DLD1 (cell line): Measurements from ENCODE around the gene MCTP1.

ENCODE experiments used
- in situ Hi-C: cut with HindIII; loops from 2 replicates; pipeline ENCODE4 v1.10.0; 2017; ENCODE audit warnings: low sequenced_read_pairs

Gene MCTP1

DNA sequence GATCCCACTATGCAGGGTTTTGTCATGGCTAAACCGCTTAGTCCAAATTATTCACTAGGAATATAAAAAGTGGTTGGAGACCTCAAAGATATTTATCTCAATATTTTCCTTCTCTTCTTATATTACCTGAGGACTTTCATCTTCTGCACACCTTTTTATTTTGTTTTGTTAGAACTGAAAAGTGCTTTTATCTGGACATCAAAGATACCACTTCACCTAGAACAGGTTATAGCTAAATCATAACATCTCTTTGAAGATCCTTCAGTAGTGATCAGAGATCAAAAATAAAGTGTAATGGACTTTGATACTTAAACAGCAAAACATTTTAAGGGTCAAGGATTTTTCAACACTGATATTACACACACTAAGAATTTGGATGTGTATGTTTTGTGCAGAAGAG, 160.2 kb downstream of the MCTP1 start:
- in situ Hi-C loops: no loop called here

DNA sequence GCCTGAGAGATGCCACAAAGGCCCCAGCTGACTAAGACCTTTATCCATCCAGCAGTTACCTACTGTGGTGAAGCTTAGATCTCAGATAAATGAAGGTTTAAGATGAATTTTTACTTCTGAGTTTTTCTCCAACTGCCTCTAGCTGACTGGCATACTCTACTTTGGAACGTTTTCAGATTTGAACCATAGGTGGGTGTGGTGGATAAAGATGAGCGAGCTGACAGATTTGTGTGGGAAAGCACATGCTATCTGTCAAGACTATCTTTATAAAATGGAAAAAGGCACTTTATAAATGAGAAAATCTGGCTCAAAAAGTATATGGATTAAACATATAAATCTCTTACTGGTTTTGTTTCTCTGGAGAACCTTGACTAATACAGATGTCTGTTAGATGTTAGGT, 160.8 kb downstream of the MCTP1 start:
- in situ Hi-C loops: no loop called here

DNA sequence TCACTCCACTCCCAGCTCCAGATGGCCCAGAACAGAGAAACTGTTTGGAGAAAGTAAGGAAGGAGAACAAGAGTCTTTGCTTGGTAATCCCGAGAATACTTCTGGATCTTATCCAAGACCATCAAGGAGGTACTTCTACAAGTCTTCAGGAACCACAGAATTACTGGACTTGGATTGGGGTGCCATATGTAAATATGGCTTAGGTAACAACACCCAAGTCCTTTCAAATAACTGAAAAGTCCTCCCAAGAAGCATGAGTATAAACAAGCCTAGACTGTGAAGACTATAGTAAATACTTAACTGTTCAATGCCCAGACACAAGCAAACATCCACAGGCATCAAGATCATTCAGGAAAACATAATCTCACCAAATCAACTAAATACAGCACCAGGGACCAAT, 170.0 kb downstream of the MCTP1 start:
- in situ Hi-C loops: no loop called here

DNA sequence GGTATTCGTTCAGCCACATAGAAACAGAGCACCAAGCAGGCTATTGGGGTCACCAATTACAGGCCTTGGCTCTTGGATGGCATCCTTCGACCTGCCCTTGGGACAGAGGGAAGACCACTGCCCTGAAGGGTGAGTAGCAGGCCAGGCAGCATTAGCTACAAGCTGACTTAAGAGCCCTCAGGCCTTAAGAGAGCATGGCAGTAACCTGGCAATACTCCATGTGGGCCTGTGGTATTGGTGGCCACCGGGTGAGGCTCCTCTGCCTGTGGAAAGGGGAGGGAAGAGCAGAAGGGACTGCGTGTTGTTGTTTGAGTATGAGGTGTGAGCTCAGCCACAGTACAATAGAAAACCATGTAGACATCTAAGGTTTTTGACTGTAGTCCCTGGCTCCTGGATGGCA, 170.6 kb downstream of the MCTP1 start:
- in situ Hi-C loops: no loop called here

DNA sequence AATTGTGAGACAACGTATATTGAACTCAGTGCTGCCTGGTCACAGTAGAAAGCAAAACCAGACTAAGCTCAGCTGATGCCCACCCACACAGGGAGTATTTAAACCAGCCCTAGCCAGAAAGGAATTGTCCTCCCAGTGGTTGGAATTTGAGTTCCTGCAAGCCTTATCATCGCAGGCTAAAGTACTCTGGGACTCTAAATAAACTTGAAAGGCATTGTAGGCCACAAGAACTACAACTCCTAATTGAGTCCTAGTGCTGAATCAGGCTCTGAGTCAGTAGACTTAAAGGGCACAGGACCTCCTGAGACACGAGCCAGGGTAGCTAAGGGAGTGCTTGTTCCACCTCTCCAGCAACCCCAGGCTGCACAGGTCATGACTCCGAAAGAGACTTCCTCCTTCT, 171.4 kb downstream of the MCTP1 start:
- in situ Hi-C loops: no loop called here

DNA sequence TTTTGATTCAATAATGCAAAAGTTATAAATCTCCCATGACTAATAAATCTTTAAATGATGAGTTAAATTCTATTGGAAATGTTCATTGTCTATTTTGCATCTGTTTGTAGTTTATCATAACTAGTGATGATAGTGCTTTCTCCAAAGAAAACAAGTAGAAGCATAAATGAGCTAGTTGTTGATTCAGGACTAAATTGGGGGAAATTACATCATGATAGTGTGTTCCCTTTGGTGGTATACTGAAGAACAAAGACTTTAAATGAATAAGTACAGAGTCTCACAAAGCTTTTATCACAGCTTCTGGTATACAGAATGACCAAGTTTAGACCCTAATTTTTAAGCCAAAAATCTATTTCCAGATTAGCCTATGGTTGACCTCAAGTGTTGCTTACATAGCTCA, 173.8 kb downstream of the MCTP1 start:
- in situ Hi-C loops: no loop called here

DNA sequence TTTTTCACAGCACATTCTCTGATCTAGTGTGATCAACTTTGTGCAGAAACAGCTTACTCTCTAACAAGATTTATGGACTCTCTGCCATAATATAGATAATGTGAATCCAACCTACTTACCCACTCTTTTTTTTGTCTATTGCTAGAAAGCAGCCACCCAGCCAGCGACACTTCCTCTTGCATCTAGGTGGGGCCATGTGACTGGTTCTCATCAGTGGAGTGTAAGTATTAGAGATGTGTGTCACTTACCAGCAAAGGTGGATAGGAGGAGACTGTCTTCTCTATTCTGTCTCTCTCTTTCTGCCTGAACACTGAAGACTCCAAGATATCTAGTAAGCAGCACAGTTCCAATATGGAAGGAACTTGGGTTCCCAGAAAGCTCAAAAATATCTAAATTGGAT, 174.8 kb downstream of the MCTP1 start:
- in situ Hi-C loops: no loop called here

DNA sequence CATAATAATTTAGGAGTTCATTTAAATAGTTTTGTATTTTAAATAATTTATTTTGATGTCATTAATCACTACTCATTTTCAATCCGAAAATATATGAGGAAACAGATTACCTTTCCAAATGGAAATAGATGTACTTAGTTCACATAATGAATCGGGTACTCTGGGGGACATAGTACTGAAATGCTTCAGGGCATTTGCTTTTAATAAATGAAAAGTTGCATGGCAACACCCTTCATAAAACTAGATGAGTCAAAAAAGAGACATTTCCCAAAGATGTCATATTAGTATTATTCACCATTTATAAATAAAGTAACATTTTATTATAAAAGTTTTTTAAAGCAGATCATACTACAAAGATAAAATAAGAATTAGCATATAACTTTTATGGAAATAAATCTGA, 177.8 kb downstream of the MCTP1 start:
- in situ Hi-C loops: no loop called here

DNA sequence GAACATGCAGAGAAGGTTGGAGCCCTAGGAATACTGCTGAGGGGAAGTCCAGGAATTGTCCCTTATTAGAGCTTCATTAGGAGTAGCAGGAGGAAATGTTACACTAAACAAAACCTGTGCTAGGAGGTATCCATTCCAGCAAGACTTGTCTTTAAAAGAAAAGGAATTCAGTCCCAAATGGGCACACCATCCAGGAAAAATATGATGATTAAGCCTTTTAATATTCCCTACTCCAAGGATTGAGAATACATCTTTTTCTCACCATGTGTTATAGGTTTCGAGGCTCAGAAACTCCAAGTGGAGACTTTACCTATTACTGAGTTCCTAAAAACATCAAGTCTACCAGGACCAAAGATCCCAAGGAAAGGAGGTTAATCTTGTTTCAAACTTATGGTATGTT, 179.3 kb downstream of the MCTP1 start:
- in situ Hi-C loops: no loop called here

DNA sequence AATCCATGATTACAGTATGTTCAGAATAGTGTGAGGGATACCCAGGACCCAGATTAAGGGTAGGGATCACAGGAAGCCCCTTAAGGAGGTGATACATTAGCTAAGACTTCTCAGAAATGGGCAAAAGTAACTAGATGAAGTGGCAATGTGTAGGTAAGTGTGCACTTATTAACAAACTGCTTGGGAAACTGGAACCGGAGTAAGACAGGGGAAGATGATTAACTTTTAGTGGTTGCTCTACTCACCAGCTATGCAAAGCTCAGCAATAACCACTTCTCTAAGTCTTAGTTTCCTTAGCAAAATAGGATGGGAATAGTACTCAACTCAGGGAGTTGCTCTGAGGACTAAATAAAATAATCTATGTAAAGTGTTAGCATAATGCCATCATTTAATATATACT, 182.2 kb downstream of the MCTP1 start:
- in situ Hi-C loops: no loop called here

DNA sequence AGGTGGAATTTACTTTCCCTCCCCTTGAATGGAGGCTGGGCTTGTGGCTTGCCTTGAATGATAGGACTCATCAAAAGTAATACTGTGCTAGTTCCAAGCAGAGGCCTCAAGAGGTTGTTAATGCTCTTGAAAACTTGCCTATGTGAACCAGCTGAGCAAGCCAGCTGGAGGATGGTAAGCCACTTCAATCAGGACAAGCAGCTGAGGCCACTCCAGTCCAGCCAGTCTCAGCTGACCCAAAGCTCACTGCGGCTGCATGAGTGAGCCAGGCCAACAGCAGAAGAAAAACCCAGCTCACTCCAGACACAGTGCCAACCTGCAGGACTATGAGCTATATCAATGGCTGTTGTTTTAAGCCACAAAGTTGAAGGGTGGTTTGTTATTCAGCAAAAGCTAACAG, 182.8 kb downstream of the MCTP1 start:
- in situ Hi-C loops: no loop called here

DNA sequence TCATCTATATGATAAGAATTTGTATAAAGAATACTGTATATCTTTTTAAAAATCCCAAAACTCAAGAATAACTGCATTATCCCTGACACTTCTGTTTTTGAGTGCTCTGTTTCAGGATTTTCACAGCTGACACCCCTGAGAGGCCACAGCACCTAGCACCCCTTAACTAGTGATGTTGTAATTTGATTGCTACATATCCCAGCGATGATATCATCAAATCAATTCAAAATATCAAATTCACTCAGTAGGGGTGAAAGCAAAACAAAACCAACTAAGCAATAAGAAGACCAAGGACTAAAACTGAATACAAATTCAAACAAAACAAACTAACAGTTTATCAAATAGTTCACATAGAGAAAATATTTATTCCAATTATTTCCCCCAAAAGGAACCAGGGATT, 184.3 kb downstream of the MCTP1 start:
- in situ Hi-C loops: no loop called here

DNA sequence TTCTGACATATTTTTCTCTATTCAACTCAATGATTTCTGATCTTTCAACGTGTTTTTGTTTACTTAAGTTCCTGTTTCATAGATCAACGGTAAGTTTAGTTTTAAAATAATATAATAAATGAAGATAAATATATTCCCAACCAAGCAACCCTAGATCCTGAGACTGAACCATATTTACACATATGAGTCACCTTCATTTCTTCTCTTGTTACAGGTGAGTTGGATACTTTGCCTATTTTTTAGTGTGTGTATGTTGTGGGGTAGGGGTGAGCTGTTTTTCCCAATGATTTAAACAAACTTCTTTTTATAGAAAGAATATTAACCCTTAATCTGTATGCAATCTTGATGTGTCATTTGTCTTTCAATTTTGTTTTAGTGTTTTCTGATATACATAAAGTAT, 186.9 kb downstream of the MCTP1 start:
- in situ Hi-C loops: no loop called here

DNA sequence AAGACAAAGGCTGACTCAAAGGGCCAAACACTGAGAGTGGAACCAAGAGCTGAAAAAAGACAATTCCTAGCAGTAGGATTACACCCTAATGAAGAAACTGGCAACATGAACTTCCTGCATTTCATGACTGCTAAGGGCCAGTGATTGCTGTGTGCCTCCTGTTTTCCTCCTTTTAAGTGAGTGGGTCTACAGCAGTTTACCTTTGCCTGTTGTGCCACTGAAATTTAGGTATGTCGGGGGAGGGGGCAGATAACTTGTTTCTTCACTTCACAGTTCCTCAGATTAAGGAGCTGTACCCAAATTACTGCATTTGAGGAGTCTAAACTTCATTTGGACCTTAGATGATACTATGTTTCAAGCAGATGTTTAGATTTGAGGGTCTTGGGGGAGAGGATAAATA, 191.7 kb downstream of the MCTP1 start:
- in situ Hi-C loops: no loop called here

DNA sequence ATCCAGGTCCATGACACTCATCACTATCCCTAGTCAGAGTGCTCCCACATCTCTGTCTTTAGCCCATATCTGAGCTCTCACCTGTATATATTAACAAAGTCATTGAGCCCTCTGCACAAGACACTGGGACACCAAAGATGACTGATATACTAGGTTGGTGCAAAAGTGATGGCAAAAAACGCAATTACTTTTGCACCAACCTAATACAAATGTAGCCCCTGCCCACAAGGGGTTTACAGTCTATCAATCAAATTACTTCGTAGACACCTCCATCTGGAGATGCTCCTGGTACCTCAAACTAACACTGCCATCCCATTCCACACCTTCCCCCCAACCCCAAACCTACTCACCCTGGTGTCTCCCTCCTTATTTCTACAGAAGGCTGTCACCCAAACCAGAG, 194.1 kb downstream of the MCTP1 start:
- in situ Hi-C loops: no loop called here

DNA sequence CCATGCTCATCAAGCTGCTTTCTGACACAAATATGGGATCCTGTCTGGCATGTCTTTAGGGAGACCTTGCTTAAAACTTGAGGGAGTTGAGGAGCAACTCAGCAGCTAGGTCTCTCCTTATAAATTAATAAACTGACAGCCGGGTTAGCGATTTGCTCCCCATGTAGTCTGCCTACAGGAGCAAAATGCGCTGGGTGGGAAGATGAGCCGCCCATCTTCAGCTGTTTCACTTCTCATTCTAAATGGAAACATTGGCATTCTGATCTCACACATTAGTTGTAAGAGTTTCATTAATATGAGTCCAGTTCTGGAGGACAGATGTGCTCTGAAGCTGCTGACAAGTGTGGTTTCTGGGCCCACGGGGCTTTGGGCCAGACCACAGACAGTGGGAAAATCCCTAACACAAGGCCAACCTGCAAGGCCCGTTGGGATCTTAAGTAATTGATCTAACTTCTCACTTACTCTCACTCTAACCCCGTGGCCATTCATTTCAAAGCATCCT, 197.0 kb downstream of the MCTP1 start:
- in situ Hi-C loops: no loop called here

DNA sequence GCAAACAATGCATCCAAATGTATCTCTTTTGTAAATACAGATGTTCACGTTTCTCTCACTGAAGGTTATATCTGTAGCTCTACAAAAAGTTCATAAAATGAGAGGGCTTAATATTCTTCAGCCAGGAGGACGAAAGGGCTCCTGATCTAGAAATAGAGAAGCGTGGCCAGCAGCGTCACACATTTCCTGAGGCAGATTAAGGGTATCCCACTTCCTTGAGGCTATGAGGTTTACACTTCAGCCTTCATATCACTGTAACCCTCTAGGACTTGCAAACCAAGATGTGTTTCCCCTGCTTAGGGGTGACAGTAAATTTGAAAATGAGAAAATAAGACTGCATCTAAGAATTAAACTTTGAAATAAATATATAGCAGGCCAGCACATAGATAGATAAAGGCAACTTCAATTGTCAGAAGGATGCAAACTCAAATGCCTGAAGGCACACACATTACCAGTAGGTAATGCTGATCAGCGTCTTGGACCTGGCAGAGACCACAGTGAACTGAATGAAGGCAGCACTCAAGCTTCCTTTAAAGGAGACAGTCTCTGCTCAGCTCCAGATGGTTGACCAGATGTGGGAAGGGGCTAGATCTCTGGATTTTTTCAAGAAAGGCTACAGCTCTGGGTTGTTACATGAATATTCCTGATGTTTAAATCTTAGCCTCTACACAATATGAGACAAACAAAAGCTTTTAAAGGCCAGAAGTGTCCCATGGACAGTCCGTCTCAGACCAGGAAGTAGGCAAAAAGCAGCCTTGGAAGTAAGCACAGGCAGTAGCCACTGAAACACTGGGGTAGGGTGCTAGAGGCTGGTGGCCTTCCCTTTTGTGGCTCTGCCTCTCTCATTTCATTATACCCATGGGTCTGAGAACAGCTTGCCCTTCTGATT, 197.7 kb downstream of the MCTP1 start:
- in situ Hi-C loops: no loop called here

DNA sequence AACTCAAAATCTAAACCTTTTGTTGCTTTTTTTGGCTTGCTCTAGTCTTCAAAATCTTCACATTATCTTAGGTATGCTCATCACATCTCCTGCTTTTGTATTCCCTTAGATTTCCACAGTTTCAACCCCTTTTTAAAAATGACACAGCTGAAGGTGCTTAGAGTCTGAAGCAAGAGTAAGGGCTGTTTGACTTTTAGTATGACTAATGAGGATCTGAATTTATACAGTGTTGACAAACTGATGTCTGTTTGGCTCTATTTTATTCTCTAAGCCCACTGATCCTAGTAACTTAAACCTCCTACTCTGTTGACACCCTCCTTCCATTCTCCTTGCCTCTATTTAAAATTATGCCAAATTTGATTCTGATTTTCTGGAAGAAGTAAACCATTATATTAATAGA, 200.1 kb downstream of the MCTP1 start:
- in situ Hi-C loops: no loop called here

DNA sequence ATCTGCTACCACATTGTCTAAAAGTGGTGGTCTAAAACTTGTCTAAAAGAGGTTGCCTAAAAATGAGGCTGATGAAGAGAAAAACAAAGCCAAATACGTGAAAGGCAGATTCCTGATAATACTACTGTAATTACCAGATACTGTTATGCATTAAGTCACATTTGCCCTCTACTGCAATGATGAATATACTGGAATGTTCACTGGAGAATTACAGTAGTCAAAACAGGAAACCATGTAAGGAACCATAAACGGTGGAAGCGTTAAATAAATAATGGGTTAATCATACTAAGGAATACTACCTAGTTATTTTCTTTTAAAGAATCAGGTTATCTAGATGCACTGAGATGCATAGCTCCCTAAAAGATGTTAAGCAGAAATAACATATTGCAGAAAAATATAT, 201.3 kb downstream of the MCTP1 start:
- in situ Hi-C loops: no loop called here

DNA sequence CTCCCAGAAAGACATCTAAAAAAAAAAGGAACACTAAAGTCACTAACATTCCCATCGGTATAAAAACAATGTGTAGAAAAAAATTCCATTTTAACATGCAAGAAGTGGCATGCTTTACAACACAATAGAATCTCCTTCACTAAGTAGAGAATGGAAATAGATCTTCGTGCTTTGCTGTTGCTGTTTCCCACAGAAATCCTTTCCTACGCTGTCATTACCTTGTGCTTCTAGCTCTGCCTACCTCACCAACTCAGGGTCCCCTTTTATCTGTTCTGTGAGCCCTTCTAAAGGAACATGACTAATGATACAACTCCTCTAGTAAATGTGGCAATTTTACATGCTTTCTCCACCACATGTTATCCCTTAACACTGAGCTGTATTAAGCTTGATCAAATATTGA, 202.9 kb downstream of the MCTP1 start:
- in situ Hi-C loops: no loop called here

DNA sequence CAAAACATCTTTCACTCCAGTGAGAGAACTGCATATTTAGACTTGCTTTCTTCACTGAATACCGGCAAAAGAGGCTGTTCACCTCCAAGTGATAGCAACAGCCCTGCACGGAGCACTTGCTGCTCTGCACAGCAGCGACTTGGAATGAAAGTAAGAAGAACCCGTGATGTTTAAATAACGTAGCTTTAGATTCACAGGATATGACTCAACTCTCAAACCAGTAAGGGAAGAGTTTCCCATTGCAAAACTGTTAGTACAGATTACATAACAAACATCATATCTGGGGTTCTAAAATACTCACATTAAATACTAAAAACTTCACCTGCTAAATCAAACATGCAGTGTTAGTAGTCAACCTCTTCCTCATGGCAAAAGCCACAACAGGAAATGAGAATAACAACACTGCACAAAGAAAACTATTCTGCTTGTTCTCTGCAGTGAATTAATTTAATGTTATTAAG, 203.4 kb downstream of the MCTP1 start:
- in situ Hi-C loops: no loop called here

DNA sequence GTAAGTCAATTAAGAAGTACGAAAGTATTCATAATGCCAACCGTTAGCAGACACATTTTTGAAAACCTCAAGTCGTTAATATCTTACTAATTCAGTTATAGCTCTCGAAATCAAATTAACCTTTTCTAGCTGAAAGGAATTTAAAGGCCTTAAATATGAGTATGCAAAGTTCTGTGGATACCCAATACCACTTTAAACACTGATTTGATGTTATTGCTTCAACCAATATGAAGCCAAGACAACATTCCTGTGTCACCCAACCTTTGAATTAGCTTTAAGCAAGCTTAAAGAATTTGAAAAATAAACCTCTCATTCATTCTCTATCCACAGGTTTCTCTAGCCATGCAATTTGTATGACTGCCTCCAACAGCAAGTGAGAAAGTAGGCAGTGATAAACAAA, 204.5 kb downstream of the MCTP1 start:
- in situ Hi-C loops: no loop called here

DNA sequence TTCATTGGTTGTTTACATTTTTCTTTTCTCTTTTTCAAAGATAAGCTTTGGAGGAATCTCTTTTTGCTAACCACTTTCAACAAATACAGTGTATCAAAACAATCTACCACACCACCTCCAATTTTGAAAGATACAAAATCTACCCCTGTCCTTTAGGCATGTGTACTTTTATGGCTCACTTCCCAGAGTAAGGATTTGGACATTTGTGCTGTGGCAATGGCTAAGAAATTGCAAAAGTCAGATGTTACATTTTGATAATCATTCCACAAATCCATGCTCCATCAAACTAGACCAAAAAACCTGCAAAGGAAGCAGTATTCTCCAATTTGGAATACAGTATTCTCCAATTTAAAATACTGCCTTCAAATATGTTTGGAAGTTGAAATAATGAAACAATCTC, 204.9 kb downstream of the MCTP1 start:
- in situ Hi-C loops: no loop called here
